Muscle layer of duodenum (tissue), 2 donors: ENCODE results near the gene C5orf46.

Experiments
- H3K27ac ChIP-seq: one replicate; pipeline ENCODE4 v1.7.0; 2013; ENCODE audit warnings: mild to moderate bottlenecking, low read length
- H3K27me3 ChIP-seq: one replicate; pipeline ENCODE4 v1.7.0; 2013; ENCODE audit warnings: low read depth, mild to moderate bottlenecking, control low read depth, low read length
- H3K36me3 ChIP-seq, 2 donors: one replicate each; pipeline ENCODE4 v1.7.0; 2013; ENCODE audit warnings: low read length in 2 of 2, control low read depth in 1 of 2, mild to moderate bottlenecking in 1 of 2; ENCODE audit not compliant: insufficient read depth in 2 of 2, control insufficient read depth in 1 of 2
- H3K4me1 ChIP-seq, 2 donors: one replicate each; pipeline ENCODE4 v1.7.0; 2013; ENCODE audit warnings: low read length in 2 of 2, mild to moderate bottlenecking in 2 of 2, control low read depth in 1 of 2, moderate library complexity in 1 of 2; ENCODE audit not compliant: insufficient read depth in 2 of 2, control insufficient read depth in 1 of 2
- H3K4me3 ChIP-seq, 2 donors: one replicate each; pipeline ENCODE4 v1.7.0; 2013; ENCODE audit warnings: low read length in 2 of 2, low read depth in 1 of 2, mild to moderate bottlenecking in 1 of 2
- H3K9me3 ChIP-seq, 2 donors: one replicate each; pipeline ENCODE4 v1.7.0; 2013; ENCODE audit warnings: low read length in 2 of 2, control low read depth in 1 of 2, mild to moderate bottlenecking in 1 of 2; ENCODE audit not compliant: control insufficient read depth in 1 of 2
- donor health status: healthy.

The C5orf46 gene

GRCh38 chr5:147920420-147921030 lies 14.2 kb upstream of the C5orf46 start:
- Histone ChIP-seq H3K36me3 (no peaks in the 10 kb centered on the region), H3K27ac (no peak overlapping the region)

DNA sequence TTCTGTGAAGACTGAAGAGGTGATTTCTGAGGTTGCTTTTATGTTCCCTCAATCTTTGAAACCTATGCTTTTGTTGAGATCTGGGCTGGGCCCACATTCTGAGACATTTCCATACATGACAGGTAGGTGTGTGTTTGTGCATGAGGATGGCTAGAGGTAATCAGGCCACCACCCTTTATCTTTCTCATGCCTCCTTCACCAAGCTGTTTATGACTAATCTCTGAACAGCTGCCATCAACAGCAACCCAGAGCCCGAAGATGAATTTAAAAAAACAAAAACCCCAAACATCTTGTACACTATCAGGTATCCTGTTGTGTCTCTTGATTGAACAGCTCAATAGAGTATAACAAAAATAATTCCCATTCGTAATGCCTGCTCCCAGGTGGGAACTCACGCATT lies 12.6 kb upstream of the C5orf46 start:
- no peaks in the 10 kb centered on the region for H3K36me3 ChIP-seq
- H3K9me3 ChIP-seq = no peaks in the 10 kb centered on the region
- H3K27me3 ChIP-seq = no peaks in the 10 kb centered on the region
- H3K4me3 ChIP-seq = no peak overlapping the region
- H3K4me1 ChIP-seq = no peaks in the 10 kb centered on the region
- H3K27ac ChIP-seq = no peak overlapping the region

More at GRCh38 chr5:147920420-147921030, 14.2 kb upstream of the C5orf46 start:
- Histone ChIP-seq H3K4me1 (no peaks in the 10 kb centered on the region), H3K9me3 (no peaks in the 10 kb centered on the region), H3K4me3 (no peak overlapping the region), H3K27me3 (no peaks in the 10 kb centered on the region)

GRCh38 chr5:147918101-147918685 lies 11.9 kb upstream of the C5orf46 start:
- Histone ChIP-seq H3K27me3 (no peaks in the 10 kb centered on the region), H3K36me3 (no peaks in the 10 kb centered on the region), H3K4me1 (no peaks in the 10 kb centered on the region), H3K9me3 (no peaks in the 10 kb centered on the region), H3K27ac (no peak overlapping the region), H3K4me3 (no peak overlapping the region)

DNA sequence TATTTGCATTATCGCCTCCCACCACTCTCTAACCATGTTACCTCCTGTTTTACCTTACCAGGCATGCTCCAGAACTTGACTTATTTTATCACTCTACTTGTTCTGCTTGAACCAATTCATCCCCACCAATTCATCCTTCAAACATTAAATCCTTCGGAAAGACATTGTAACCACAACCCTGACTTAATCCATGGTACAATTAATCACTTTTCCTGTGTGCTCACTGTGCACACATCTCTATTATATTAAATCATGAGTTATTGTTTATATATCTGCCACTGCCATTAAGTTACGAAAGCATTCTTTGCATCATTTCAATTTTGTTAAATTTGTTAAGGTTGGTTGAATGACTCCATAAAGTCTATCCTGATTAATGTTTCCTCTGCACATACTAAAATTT lies 7.4 kb upstream of the C5orf46 start:
- Histone ChIP-seq H3K9me3 (no peaks in the 10 kb centered on the region), H3K4me1 (no peaks in the 10 kb centered on the region), H3K27me3 (no peaks in the 10 kb centered on the region), H3K36me3 (no peaks in the 10 kb centered on the region), H3K4me3 (no peak overlapping the region), H3K27ac (no peak overlapping the region)

GRCh38 chr5:147912011-147912410 lies 5.7 kb upstream of the C5orf46 start:
- Histone ChIP-seq H3K4me1 (no peaks in the 10 kb centered on the region), H3K4me3 (no peak overlapping the region), H3K27ac (no peak overlapping the region), H3K27me3 (no peaks in the 10 kb centered on the region), H3K9me3 (no peaks in the 10 kb centered on the region), H3K36me3 (no peaks in the 10 kb centered on the region)

DNA sequence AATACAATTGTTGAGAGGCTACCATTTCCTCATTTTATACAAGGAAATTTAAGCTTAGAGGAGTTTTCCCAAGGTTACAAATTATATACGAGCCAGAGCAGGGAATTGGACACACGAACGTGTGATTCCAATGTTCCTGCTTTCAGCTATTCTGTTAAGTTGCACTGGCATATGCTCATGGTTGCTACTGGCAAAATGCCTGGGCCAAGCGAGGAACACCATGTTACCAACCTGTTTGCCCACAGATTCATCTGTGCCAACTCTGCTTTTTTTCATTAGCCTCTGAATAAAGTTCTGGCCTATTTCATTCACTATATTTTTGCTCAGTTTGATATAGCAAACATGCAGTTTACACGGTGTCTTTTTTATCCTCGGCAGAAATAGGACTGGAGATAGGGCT lies 5.1 kb upstream of the C5orf46 start:
- H3K36me3 ChIP-seq = no peaks in the 10 kb centered on the region
- no peaks in the 10 kb centered on the region for H3K9me3 ChIP-seq
- no peaks in the 10 kb centered on the region for H3K27me3 ChIP-seq
- no peaks in the 10 kb centered on the region for H3K4me1 ChIP-seq
- no peak overlapping the region for H3K4me3 ChIP-seq
- no peak overlapping the region for H3K27ac ChIP-seq

GRCh38 chr5:147904110-147904509 lies 2.2 kb downstream of the C5orf46 start:
- H3K27me3 ChIP-seq = no peaks in the 10 kb centered on the region
- no peak overlapping the region for H3K27ac ChIP-seq
- H3K36me3 ChIP-seq = no peaks in the 10 kb centered on the region
- no peaks in the 10 kb centered on the region for H3K4me1 ChIP-seq
- no peaks in the 10 kb centered on the region for H3K9me3 ChIP-seq
- no peak overlapping the region for H3K4me3 ChIP-seq

GRCh38 chr5:147902609-147903115 lies 3.7 kb downstream of the C5orf46 start:
- H3K27me3 ChIP-seq = no peaks in the 10 kb centered on the region
- H3K4me3 ChIP-seq = no peak overlapping the region
- H3K27ac ChIP-seq = no peak overlapping the region
- no peaks in the 10 kb centered on the region for H3K4me1 ChIP-seq
- H3K36me3 ChIP-seq = no peaks in the 10 kb centered on the region
- no peaks in the 10 kb centered on the region for H3K9me3 ChIP-seq

DNA sequence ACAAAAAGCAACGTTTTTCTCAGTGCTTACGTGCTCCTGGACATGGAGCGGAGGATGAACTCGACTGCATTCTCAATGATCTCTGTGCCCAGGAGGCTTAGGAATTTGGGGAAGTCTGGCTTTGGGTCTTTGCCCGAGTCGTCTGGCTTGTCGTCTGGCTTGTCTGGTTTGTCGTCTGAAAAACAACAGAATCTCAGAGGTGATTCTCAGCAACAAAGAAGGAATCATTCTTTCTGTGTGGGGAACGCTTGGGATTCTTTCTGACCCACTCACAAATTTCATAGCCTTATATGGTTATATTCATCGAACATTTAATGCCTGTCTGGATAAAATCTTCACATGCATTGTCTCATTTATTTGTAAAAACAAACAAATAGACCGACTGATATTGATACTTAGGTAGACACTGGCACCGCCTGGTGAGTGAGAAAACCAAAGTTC lies 4.7 kb downstream of the C5orf46 start:
- H3K27ac ChIP-seq = no peak overlapping the region
- H3K27me3 ChIP-seq = no peaks in the 10 kb centered on the region
- no peaks in the 10 kb centered on the region for H3K9me3 ChIP-seq
- H3K36me3 ChIP-seq = no peaks in the 10 kb centered on the region
- no peak overlapping the region for H3K4me3 ChIP-seq
- no peaks in the 10 kb centered on the region for H3K4me1 ChIP-seq

- no peaks in the 10 kb centered on the region for H3K9me3 ChIP-seq
- no peak overlapping the region for H3K4me3 ChIP-seq
- no peaks in the 10 kb centered on the region for H3K36me3 ChIP-seq
- H3K27ac ChIP-seq = no peak overlapping the region
- H3K27me3 ChIP-seq = no peaks in the 10 kb centered on the region
- H3K4me1 ChIP-seq = no peaks in the 10 kb centered on the region
These were observed 7.4 kb downstream of the C5orf46 start for GRCh38 chr5:147898875-147899401.

- Histone ChIP-seq H3K4me3 (no peak overlapping the region), H3K9me3 (no peaks in the 10 kb centered on the region), H3K4me1 (no peaks in the 10 kb centered on the region), H3K27me3 (no peaks in the 10 kb centered on the region), H3K27ac (no peak overlapping the region), H3K36me3 (no peaks in the 10 kb centered on the region)
These were observed 10.5 kb downstream of the C5orf46 start for GRCh38 chr5:147895864-147896263.
